ENCODE measurements around the gene DZIP1.
"Not testable (repeated sequence)": the region's sequence is repeated elsewhere in the genome, so short reads cannot be mapped to it uniquely, and the experiment has no call there.

DZIP1 gene

DNA sequence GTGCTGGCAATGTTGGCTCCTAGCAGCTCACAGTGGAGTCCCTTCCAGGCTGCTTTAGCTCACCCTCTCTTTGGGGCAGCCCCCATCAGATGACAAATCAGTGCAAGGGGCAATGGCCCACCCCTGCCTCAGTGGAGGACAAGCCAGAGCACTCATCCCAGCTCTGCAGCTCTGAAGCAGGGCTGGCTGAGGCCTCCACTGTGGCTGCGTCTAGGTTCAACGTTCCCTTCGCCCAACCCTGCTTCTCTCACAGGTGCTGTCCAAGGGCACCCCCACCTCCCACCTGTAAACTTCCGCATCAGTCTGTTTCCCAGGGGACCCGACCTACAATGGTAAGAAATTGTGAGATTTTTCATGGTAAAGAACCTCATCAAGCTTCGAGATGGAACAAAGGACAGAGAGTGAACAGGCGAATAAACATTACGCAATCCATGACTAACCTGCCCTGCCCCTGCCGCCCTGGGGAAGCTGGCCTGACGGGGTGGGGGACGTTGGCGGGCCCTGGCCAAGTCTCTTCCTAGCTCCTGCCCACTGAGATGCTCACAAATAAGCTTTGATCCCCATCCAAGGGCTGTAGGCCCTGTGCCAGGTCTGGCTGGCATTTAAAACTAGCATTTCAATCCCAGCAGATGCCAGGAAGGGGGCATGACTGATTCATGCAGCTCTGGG, 40.5 kb downstream of the DZIP1 start:
- no peak for DNase-seq (ENCODE audit: low spot score)

DNA sequence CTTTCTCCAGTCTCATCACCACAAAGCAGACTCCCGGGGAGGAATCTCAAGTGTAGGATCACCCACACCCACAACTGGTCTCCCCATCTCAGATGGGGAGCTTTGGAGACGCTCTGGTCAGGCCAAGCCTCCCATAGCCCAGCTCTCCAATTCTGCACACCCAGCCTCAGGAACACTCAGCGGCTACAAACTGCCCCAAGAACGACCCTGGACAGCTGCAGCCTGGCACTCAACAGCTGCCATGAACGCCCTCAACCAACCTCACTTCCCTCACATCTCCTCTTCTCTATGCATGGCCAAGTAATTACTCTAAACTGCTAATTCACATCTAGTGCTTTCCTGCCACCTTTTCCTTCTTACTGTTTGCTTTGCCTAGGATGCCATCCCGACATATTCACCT, 42.6 kb downstream of the DZIP1 start:
- DNase-seq (ENCODE audit: low spot score) = no peak

DNA sequence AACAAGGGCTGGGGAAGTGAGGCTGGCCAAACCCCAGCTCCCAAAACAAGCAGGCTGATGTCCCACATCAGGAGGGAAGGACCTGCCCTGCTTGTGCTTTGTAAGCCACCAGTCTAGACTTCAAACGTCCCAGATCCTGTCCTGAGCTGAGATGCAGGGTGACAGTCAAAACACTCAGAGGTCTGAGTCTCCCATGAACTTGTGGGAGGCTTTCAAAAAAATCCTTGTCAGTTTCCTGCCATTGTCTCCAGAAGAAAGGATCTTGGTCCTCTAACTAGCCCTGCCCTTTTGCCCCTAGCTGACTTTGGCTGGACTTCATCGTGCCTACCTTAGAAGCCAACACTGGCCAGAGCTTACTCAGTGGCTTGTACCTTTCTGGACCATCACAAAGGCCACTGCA, 43.3 kb downstream of the DZIP1 start:
- no peak for DNase-seq (ENCODE audit: low spot score)

GRCh38 chr13:95596701-95597100, 47.8 kb downstream of the DZIP1 start:
- DNase-seq (ENCODE audit: low spot score) = no peak

DNA sequence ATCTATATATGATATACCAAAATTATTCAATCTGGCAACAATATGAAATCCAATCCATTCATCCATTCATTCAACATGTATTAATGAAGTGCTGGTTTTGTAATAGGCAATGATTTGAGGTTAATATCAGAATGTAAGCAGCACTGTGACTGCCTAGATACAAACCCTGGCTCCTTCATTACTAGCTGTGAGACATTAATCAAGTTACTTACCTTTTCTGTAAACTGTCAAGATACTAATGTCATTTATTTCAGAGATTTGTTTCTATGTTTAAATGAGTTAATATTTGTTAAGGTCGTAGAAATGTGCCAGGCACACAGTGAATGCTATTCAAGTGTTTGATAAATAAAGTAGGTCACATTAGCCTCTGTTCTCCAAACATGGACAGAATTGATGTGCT, 51.0 kb downstream of the DZIP1 start:
- DNase-seq (ENCODE audit: low spot score) = no peak

GRCh38 chr13:95588721-95589120, 55.8 kb downstream of the DZIP1 start:
- DNase-seq (ENCODE audit: low spot score) = no peak

GRCh38 chr13:95588134-95588533, 56.4 kb downstream of the DZIP1 start:
- no peak for DNase-seq (ENCODE audit: low spot score)

DNA sequence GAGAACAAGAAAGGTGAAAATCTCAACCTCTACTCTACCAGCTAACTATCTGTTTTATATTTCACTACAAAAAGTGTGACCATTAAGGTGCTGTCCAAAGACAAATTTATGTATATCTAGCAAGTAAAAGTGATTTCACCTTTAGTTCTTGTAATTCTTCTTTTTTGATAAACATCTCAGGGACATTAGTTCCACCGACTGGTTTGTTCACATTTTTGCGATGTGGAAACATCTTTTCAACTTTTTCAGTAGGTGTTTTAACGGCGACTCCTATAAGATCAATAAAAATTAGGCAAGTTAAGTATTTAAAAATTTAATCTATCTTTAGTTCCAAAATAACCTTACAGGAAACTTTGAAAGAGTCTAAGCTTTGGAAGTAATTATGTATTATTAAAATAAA, 58.6 kb downstream of the DZIP1 start:
- DNase-seq (ENCODE audit: low spot score) = no peak

- DNase-seq (ENCODE audit: low spot score) = no peak
Measured at GRCh38 chr13:95579303-95579702, 65.2 kb downstream of the DZIP1 start.

DNA sequence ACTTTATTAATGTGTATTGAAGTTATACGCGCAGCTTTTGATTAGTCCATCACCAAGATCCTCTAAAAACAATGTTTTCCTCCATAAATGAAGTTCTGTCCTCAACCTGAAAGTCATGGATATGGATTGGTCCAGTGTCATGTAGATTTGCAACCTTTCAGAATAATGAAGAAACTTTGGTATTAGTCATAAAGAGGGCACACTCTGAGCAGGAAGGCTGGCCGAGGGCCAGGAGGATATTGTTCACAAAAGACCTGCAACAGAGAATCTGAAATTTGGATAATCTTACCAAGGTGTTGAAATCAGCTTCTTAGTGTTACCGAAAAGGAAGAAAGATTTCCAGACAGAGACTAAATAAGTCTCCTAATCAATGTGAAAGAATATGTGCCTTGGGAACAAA, 71.3 kb downstream of the DZIP1 start:
- DNase-seq (ENCODE audit: low spot score) = no peak

GRCh38 chr13:95571941-95572340, 72.6 kb downstream of the DZIP1 start:
- no peak for DNase-seq (ENCODE audit: low spot score)

- DNase-seq (ENCODE audit: low spot score) = no peak
Measured at GRCh38 chr13:95570016-95570415, 74.5 kb downstream of the DZIP1 start.

GRCh38 chr13:95568131-95568530, 76.4 kb downstream of the DZIP1 start:
- DNase-seq (ENCODE audit: low spot score) = no peak

DNA sequence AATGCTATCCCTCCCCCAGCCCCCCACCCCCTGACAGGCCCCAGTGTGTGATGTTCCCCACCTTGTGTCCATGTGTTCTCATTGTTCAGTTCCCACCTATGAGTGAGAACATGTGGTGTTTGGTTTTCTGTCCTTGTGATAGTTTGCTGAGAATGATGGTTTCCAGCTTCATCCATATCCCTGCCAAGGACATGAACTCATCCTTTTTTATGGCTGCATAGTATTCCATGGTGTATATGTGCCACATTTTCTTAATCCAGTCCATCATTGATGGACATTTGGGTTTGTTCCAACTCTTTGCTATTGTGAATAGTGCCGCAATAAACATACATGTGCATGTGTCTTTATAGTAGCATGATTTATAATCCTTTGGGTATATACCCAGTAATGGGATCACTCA, 78.7 kb downstream of the DZIP1 start:
- not testable (repeated sequence) for DNase-seq (ENCODE audit: low spot score)

GRCh38 chr13:95564733-95565291, 79.7 kb downstream of the DZIP1 start:
- DNase-seq (ENCODE audit: low spot score) = no peak

- no peak for DNase-seq (ENCODE audit: low spot score)
Measured at GRCh38 chr13:95564091-95564490, 80.4 kb downstream of the DZIP1 start.

DNA sequence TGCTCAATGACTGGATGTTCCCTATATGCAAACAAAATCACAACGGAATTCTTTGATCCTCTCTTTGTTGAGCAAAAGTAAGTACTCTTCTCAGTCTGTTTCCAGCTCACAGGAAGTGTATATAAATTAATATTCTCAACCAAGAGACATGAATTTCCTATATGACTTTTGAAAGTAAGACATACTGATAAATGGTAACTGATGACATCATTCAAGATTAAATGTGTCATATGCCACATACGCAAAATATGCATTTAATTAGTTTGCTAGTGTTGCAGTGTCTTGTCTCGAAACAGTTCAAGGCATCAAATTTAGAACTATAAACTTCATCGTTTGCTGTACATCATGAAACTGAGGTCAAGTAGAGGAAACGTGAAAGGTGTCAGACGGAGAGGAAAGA, 84.1 kb downstream of the DZIP1 start:
- no peak for DNase-seq (ENCODE audit: low spot score)

GRCh38 chr13:95559100-95559499, 85.4 kb downstream of the DZIP1 start:
- DNase-seq (ENCODE audit: low spot score) = no peak

DNA sequence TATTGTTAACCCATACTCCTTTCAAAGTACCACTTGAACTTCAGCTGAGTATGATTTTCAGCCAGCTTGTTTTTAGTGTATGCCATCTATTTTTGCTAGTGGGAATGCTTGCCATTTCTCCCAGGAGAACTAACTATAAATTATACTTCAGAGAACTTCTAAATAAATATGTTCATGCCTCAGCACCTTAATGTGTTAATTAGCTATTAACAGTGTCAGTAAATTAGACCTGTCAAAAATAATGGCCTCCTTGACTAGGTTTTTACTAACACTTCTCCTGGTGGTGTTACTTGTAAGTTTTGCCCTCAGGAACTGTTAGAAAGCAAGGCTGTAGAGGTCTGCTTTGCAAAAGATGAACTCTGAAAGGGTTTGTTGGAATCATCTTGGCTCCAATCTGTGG, 87.5 kb downstream of the DZIP1 start:
- DNase-seq (ENCODE audit: low spot score) = no peak

GRCh38 chr13:95553581-95554385, 90.7 kb downstream of the DZIP1 start:
- no peak for DNase-seq (ENCODE audit: low spot score)

DNA sequence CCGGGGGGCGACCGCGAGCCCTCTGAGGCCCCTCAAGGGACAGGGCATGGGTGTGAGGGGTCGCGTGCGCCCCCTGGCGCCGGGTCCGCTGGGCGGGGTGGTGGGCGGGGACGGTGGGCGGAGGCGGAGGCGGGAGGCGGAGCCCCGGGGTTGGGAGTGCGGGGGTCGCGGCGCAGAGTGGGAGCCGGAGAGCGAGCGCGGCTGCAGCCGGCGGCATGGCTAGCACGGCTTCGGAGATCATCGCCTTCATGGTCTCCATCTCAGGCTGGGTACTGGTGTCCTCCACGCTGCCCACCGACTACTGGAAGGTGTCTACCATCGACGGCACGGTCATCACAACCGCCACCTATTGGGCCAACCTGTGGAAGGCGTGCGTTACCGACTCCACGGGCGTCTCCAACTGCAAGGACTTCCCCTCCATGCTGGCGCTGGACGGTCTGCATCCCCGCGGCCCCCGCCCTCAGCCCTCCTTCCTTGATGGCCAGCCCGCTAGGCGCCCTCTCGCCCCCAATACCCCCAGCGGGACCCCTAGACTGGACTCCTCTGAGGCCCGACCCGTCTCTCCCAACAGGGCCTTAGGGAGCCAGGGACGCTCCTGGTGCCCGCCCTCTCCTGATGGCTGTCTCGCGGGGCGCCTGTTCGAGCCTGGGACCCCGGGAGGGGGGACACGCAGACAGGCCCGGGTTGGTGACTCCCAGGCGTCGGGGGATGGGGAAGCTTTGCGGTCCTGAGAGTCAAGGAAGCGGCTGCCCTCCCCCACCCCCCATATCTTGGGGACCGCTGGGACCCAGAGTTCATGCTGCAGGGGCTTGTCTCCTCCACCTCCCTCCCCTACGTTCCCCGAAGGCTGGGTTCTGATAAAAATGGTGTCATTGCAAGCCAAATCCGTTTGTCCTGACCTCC, 91.7 kb downstream of the DZIP1 start, which contains the start of gene CLDN10:
Gene CLDN10 (plus strand): TSS at position 182 of the 903 bp plus-strand sequence. CDS start 34 bp downstream, at position 216.
- DNase-seq (ENCODE audit: low spot score) = peak; percentile 32

DNA sequence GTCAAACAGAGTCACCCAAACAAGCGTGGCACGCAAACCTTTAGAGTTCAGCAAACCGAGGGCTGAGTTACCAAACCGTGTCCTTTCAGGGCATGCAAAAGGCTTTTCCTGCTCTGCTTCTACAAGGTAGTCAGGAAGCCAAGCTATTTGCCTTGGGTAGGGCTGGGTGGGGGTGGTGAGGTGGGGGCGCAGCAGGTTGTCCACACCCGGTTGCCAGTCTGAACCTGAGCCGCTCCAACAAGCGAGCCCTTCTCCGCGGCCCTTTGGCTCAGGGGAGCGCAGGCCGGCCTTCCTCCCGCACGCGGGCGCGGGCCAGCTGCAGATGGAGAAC, 92.3 kb downstream of the DZIP1 start:
- DNase-seq (ENCODE audit: low spot score) = no peak

Measured in SK-N-DZ (cell line).